GM21825 (cell line): ENCODE results near the gene MMP15.
"Not testable (repeated sequence)": the region's sequence is repeated elsewhere in the genome, so short reads cannot be mapped to it uniquely, and the experiment has no call there.

ENCODE experiments used
- ATAC-seq: cut with Tn5 transposase; IDR thresholded peaks from one replicate; pipeline ENCODE4 v1.9.1; 2021; ENCODE audit warnings: mild to moderate bottlenecking, moderate library complexity; ENCODE audit not compliant: unreplicated experiment

MMP15 gene

GRCh38 chr16:58047557-58048348 is 22.2 kb downstream of the MMP15 start:
- no peak for ATAC-seq

- no peak for ATAC-seq
These were observed 23.1 kb downstream of the MMP15 start for GRCh38 chr16:58048494-58049231.

- no peak for ATAC-seq
These were observed 24.0 kb downstream of the MMP15 start for GRCh38 chr16:58049232-58050185.

- no peak for ATAC-seq
These were observed 25.7 kb downstream of the MMP15 start for GRCh38 chr16:58051296-58051695.

GRCh38 chr16:58051821-58052603 is 26.5 kb downstream of the MMP15 start:
- no peak for ATAC-seq

GRCh38 chr16:58053682-58054005 is 28.1 kb downstream of the MMP15 start:
- ATAC-seq: no peak

- ATAC-seq: no peak
These were observed 28.7 kb downstream of the MMP15 start for GRCh38 chr16:58054289-58054688.

GRCh38 chr16:58056580-58056979 is 31.0 kb downstream of the MMP15 start:
- ATAC-seq: no peak

- no peak for ATAC-seq
These were observed 31.6 kb downstream of the MMP15 start for GRCh38 chr16:58057121-58057520.

- ATAC-seq: no peak
These were observed 32.2 kb downstream of the MMP15 start for GRCh38 chr16:58057784-58058183.

- ATAC-seq: no peak
These were observed 37.3 kb downstream of the MMP15 start for GRCh38 chr16:58062821-58063220.

- no peak for ATAC-seq
These were observed 38.0 kb downstream of the MMP15 start for GRCh38 chr16:58063377-58064076.

GRCh38 chr16:58070585-58070984 is 45.0 kb downstream of the MMP15 start:
- ATAC-seq: no peak

- not testable (repeated sequence) for ATAC-seq
These were observed 46.6 kb downstream of the MMP15 start for GRCh38 chr16:58072134-58072533.

GRCh38 chr16:58073086-58073485 is 47.5 kb downstream of the MMP15 start:
- not testable (repeated sequence) for ATAC-seq

GRCh38 chr16:58074657-58075056 is 49.1 kb downstream of the MMP15 start:
- ATAC-seq: no peak

- no peak for ATAC-seq
These were observed 51.0 kb downstream of the MMP15 start for GRCh38 chr16:58076514-58076913.

GRCh38 chr16:58077796-58078195 is 52.2 kb downstream of the MMP15 start:
- no peak for ATAC-seq

GRCh38 chr16:58080657-58081056 is 55.1 kb downstream of the MMP15 start:
- not testable (repeated sequence) for ATAC-seq

GRCh38 chr16:58082381-58082780 is 56.8 kb downstream of the MMP15 start:
- ATAC-seq: no peak
